RWPE2 (cell line): Measurements from ENCODE around the gene KRT222.

Experiments
- ATAC-seq: fragments of 200-7000 bp; cut with Tn5 transposase; 3 replicates; pipeline ENCODE4 v1.9.1; 2021; ENCODE audit warnings: low read depth
- DNase-seq: peaks from one replicate; pipeline ENCODE4 v3.0.0-alpha.2; 2020; ENCODE audit warnings: low spot score
- H3K27ac ChIP-seq: fragments of 450-650 bp; 2 replicates; pipeline ENCODE4 v1.5.1; 2017; ENCODE audit warnings: mild to moderate bottlenecking; ENCODE audit not compliant: poor library complexity, severe bottlenecking
- H3K27me3 ChIP-seq: fragments of 250-450 bp; sonication (Bioruptor Pico); 2 replicates; pipeline ENCODE4 v1.5.1; 2021; ENCODE audit warnings: mild to moderate bottlenecking, moderate library complexity; ENCODE audit not compliant: insufficient read depth, poor library complexity, severe bottlenecking
- H3K36me3 ChIP-seq: fragments of 250-450 bp; sonication (Bioruptor Pico); 2 replicates; pipeline ENCODE4 v1.5.1; 2020; ENCODE audit warnings: low read depth, mild to moderate bottlenecking, moderate library complexity
- H3K4me1 ChIP-seq: fragments of 250-450 bp; sonication (Bioruptor Pico); 2 replicates; pipeline ENCODE4 v1.5.1; 2021; ENCODE audit warnings: mild to moderate bottlenecking, moderate library complexity; ENCODE audit not compliant: insufficient read depth, poor library complexity, severe bottlenecking
- H3K4me3 ChIP-seq: fragments of 250-450 bp; sonication (Bioruptor Pico); 2 replicates; pipeline ENCODE4 v1.5.1; 2021; ENCODE audit warnings: mild to moderate bottlenecking, moderate library complexity; ENCODE audit not compliant: severe bottlenecking
- H3K9me3 ChIP-seq: fragments of 250-450 bp; sonication (Bioruptor Pico); 2 replicates; pipeline ENCODE4 v1.5.1; 2021; ENCODE audit warnings: mild to moderate bottlenecking, moderate library complexity; ENCODE audit not compliant: severe bottlenecking
- CTCF ChIP-seq: fragments of 450-650 bp; IDR thresholded peaks from one replicate; pipeline ENCODE4 v1.5.1; 2017; ENCODE audit warnings: mild to moderate bottlenecking, moderate library complexity; ENCODE audit not compliant: poor library complexity, severe bottlenecking

The KRT222 gene

GRCh38 chr17:40611840-40612474 is 53.0 kb downstream of the KRT222 start:
- Histone ChIP-seq H3K27me3 (no peaks in the 10 kb centered on the region), H3K36me3 (no peaks in the 10 kb centered on the region), H3K4me3 (no peak overlapping the region), H3K4me1 (no peaks in the 10 kb centered on the region), H3K27ac (no peak overlapping the region), H3K9me3 (no peaks in the 10 kb centered on the region)
- DNase-seq: no peak
- ATAC-seq: no peak
- no peak for TF ChIP-seq CTCF

GRCh38 chr17:40610359-40610758 is 54.6 kb downstream of the KRT222 start:
- DNase-seq (no peak), ATAC-seq (no peak)
- Histone ChIP-seq H3K4me3 (no peak overlapping the region), H3K9me3 (no peaks in the 10 kb centered on the region), H3K36me3 (no peaks in the 10 kb centered on the region), H3K27me3 (no peaks in the 10 kb centered on the region), H3K4me1 (no peaks in the 10 kb centered on the region), H3K27ac (no peak overlapping the region)
- no peak for TF ChIP-seq CTCF

- no peaks in the 10 kb centered on the region for H3K9me3 ChIP-seq
- H3K4me1 ChIP-seq: no peaks in the 10 kb centered on the region
- H3K36me3 ChIP-seq: no peaks in the 10 kb centered on the region
- H3K4me3 ChIP-seq: no peak overlapping the region
- no peaks in the 10 kb centered on the region for H3K27me3 ChIP-seq
- ATAC-seq (no peak), DNase-seq (no peak)
- H3K27ac ChIP-seq: no peak overlapping the region
- TF ChIP-seq CTCF: no peak
Observed at GRCh38 chr17:40608061-40608581, 56.9 kb downstream of the KRT222 start.

- TF ChIP-seq CTCF: no peak
- no peaks in the 10 kb centered on the region for H3K9me3 ChIP-seq
- DNase-seq: no peak
- no peaks in the 10 kb centered on the region for H3K4me1 ChIP-seq
- H3K4me3 ChIP-seq: no peak overlapping the region
- H3K36me3 ChIP-seq: no peaks in the 10 kb centered on the region
- no peak for ATAC-seq
- no peaks in the 10 kb centered on the region for H3K27me3 ChIP-seq
- no peak overlapping the region for H3K27ac ChIP-seq
Observed at GRCh38 chr17:40607641-40608040, 57.3 kb downstream of the KRT222 start.
